ACC112 (cell line): Measurements from ENCODE around the gene PLEKHA7.
"Not testable (repeated sequence)": the region's sequence is repeated elsewhere in the genome, so short reads cannot be mapped to it uniquely, and the experiment has no call there.

Experiments
- H2AFZ ChIP-seq: fragments of 200-600 bp; sonication (generic); one replicate; pipeline ENCODE4 v1.6.0; 2017; ENCODE audit warnings: antibody characterized with exemption, low read length; ENCODE audit not compliant: unreplicated experiment
- H3K27ac ChIP-seq: fragments of 200-600 bp; sonication (generic); 2 replicates; pipeline ENCODE4 v1.5.1; 2014; ENCODE audit warnings: low read depth, mild to moderate bottlenecking, antibody characterized with exemption, low read length, moderate library complexity
- H3K27me3 ChIP-seq: fragments of 200-600 bp; sonication (generic); 2 replicates; pipeline ENCODE4 v1.6.1; 2014; ENCODE audit warnings: mild to moderate bottlenecking, antibody characterized with exemption, low read length, moderate library complexity, mixed read lengths; ENCODE audit not compliant: insufficient read depth
- H3K36me3 ChIP-seq: fragments of 200-600 bp; sonication (generic); 2 replicates; pipeline ENCODE4 v1.6.1; 2016; ENCODE audit warnings: mild to moderate bottlenecking, antibody characterized with exemption, low read length, moderate library complexity, mixed read lengths; ENCODE audit not compliant: insufficient read depth
- H3K4me1 ChIP-seq: fragments of 200-600 bp; sonication (generic); one replicate; pipeline ENCODE4 v1.6.1; 2016; ENCODE audit warnings: low read length, mixed read lengths; ENCODE audit not compliant: insufficient read depth, unreplicated experiment, control insufficient read depth
- H3K4me3 ChIP-seq: fragments of 200-600 bp; sonication (generic); 2 replicates; pipeline ENCODE4 v1.5.1; 2014; ENCODE audit warnings: mild to moderate bottlenecking, low read depth, low read length
- H3K79me2 ChIP-seq: fragments of 200-600 bp; sonication (generic); one replicate; pipeline ENCODE4 v1.6.0; 2016; ENCODE audit warnings: low read length; ENCODE audit not compliant: control insufficient read depth, unreplicated experiment, insufficient read depth

The PLEKHA7 gene, protein sequence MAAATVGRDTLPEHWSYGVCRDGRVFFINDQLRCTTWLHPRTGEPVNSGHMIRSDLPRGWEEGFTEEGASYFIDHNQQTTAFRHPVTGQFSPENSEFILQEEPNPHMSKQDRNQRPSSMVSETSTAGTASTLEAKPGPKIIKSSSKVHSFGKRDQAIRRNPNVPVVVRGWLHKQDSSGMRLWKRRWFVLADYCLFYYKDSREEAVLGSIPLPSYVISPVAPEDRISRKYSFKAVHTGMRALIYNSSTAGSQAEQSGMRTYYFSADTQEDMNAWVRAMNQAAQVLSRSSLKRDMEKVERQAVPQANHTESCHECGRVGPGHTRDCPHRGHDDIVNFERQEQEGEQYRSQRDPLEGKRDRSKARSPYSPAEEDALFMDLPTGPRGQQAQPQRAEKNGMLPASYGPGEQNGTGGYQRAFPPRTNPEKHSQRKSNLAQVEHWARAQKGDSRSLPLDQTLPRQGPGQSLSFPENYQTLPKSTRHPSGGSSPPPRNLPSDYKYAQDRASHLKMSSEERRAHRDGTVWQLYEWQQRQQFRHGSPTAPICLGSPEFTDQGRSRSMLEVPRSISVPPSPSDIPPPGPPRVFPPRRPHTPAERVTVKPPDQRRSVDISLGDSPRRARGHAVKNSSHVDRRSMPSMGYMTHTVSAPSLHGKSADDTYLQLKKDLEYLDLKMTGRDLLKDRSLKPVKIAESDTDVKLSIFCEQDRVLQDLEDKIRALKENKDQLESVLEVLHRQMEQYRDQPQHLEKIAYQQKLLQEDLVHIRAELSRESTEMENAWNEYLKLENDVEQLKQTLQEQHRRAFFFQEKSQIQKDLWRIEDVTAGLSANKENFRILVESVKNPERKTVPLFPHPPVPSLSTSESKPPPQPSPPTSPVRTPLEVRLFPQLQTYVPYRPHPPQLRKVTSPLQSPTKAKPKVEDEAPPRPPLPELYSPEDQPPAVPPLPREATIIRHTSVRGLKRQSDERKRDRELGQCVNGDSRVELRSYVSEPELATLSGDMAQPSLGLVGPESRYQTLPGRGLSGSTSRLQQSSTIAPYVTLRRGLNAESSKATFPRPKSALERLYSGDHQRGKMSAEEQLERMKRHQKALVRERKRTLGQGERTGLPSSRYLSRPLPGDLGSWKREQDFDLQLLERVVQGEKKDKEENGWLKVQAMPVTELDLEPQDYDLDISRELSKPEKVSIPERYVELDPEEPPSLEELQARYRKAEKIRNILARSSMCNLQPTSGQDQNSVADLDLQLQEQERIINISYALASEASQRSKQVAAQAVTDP

DNA sequence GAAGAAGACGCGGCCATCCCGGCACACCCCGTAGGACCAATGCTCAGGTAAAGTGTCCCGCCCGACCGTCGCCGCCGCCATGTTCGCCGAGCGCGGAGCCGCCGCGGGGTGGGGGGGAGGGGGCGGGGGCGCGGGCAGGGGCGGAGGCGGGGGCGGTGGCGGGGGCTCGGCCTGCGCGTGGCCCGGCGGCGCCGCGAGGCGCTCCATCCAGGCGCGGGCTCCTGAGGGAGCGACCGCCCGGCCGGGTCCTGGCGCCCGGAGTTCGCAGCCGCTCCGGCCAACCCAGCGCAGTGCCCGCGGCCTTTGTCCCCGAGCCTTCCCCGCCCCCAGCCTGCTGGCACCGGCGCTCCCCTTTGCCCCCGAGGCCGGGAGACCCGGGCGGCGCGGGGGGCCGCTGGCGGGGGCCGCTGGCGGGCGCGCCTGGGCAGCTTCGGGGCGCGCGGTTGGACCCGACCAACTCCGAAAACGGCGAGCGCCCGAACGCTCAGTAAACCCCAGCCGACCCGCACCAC is at the start of gene PLEKHA7:
Gene PLEKHA7 (minus strand): TSS at position 94 of the 512 bp plus-strand sequence. CDS start 13 bp downstream, at position 81.
- H3K27me3 ChIP-seq, result peaks cover 25% of the 10 kb centered on the region
- H3K4me3 ChIP-seq, result peak within 1 kb of the TSS; percentile 73
- H3K27ac ChIP-seq, result no peak within 1 kb of the TSS
- H3K4me1 ChIP-seq, result peaks cover 17% of the 10 kb centered on the region
- H2AFZ ChIP-seq, result peak within 1 kb of the TSS; percentile 62
- H3K79me2 ChIP-seq, result no peaks in the 10 kb centered on the region
- H3K36me3 ChIP-seq, result no peaks in the 10 kb centered on the region

DNA sequence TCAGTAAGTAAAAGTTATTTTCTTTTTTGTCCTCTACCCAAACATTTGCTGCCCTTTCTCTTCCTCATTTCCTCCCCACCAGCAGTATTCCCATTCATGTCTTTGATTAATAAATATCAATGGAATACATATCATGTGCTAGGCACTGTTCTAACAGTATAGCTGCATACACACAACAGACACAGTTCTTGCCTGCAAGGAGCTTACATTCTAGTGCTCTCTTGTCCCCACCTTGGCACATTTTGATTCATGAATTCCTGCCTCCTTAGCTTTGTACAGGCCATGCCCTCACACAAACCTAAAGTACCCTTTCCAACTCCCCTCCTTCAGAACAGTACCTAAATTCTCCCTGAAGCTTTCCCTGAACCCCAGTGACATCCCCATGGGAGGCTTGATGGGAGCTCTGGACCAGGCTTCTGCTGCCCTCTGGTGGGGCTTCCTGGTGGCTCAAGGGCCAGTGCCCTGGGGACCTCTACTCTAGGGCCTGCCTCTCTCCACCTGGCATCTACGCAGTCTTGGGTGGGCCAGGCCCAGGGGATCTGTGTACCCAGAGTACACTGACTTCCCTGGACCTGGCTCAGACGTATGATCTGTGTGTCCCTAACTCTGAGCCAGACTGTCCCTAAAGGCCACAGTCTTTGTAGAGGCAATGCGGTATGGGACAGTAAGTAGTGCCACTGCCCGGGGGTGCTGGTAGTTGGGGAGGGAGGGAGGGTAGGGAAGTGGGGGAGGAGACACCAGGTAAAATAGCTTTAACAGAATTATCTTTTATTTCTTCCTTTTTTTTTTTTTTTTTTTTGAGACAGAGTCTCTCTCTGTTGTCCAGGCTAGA is 49.2 kb upstream of the PLEKHA7 start:
- Histone ChIP-seq H3K79me2 (no peaks in the 10 kb centered on the region), H3K4me1 (no peaks in the 10 kb centered on the region), H3K36me3 (no peaks in the 10 kb centered on the region), H3K27ac (no peak overlapping the region), H3K27me3 (no peaks in the 10 kb centered on the region), H2AFZ (no peak overlapping the region), H3K4me3 (no peak overlapping the region)

DNA sequence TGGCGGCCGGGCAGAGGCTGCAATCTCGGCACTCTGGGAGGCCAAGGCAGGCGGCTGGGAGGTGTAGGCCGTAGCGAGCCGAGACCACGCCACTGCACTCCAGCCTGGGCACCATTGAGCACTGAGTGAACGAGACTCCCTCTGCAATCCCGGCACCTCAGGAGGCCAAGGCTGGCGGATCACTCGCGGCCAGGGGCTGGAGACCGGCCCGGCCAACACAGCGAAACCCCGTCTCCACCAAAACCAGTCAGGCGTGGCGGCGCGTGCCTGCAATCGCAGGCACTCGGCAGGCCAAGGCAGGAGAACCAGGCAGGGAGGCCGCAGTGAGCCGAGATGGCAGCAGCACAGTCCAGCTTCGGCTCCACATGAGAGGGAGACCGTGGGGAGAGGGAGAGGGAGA is 36.9 kb upstream of the PLEKHA7 start:
- not testable (repeated sequence) for H3K36me3 ChIP-seq, H3K4me3 ChIP-seq, H3K27ac ChIP-seq, H3K4me1 ChIP-seq, H3K27me3 ChIP-seq, H3K79me2 ChIP-seq, H2AFZ ChIP-seq

DNA sequence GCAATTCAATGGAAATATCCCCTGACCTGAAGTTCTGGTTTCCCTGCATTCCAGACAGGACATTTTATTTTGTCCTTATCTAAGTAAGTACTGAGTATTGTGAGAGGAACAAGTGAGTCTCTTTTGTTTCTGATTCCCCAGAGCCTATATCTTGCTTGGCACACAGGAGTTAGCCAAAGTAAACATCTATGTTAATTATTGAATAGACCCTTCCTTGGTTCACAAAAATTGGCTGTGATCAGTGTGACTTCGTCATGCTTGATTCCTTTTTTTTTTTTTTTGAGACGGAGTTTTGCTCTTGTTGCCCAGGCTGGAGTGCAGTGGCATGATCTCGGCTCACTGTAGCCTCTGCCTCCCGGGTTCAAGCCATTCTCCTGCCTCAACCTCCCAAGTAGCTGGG is 34.3 kb upstream of the PLEKHA7 start:
- not testable (repeated sequence) for H3K4me3 ChIP-seq, H3K36me3 ChIP-seq, H3K79me2 ChIP-seq, H3K4me1 ChIP-seq, H3K27ac ChIP-seq, H2AFZ ChIP-seq
- peaks cover 10% of the 10 kb centered on the region; the same call in 1 of the 2 replicates for H3K27me3 ChIP-seq

DNA sequence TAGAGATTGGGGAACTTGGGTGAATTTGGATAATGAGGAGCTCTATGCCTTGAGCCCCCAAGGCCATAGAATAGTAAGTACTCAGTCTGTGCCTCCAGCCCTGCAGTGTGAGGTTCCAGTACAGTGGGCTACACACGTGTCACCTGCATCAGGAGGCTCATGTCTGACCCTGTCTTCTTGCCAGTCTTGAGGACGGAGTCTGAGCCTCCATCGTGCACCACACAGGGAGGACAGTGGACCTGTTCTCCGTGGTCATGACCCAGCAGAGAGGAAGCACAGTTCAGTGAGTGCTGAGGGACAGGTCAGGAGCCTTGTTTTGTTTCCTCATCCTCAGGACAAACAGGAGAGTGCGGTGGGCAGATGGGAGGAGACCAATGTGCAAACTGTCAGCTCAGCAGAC is 32.5 kb upstream of the PLEKHA7 start:
- Histone ChIP-seq H3K79me2 (no peaks in the 10 kb centered on the region), H3K4me3 (no peak overlapping the region), H3K4me1 (no peaks in the 10 kb centered on the region), H2AFZ (no peak overlapping the region), H3K27me3 (peaks cover 10% of the 10 kb centered on the region; the same call in 1 of the 2 replicates), H3K36me3 (no peaks in the 10 kb centered on the region), H3K27ac (no peak overlapping the region)

DNA sequence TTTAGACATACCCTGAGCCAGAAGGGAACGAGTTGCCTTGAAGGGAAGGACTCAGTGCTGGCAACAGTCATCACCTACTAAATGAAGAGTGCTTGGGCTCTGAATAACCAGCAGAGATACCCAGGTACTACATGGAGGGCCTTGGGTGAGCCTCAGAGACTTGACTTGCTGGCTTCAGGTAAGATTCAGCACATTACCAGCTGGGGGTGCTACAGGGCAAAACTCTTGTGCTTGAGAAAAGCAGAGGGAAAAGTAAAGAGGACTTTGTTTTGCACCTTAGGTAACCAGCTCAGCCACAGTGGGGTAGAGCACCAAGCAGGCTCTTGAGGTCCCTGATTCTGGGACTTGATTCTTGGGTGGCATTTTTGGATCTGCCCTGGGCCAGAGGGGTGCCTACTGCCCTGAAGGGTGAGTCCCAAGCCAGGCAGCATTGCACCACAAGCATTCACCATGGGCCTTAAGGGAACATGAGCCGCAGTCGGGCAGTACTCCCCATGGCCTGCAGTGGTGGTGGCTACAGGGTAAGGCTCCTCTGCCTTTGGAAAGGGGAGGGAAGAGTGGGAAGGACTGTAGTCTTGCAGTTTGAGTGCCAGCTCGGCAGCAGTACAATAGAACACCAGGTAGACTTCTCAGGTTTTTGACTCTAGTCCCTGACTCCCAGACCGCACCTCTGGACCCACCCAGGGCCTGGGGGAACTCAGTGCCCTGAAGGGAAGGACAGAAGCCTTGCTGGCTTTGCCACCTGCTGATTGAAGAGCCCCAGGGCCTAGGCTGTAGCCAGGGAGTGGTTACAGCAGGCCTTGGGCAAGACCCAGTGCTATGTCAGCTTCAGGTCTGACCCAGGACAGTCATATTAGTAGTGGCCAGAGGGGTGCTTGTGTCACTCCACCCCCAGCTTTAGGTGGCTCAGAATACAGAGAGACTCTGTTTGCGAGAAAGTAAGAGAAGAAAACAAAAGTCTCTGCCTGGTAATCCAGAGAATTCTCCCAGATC is 22.7 kb upstream of the PLEKHA7 start:
- Histone ChIP-seq H3K27ac (no peak overlapping the region), H2AFZ (no peak overlapping the region), H3K27me3 (peaks cover 13% of the 10 kb centered on the region), H3K4me1 (no peaks in the 10 kb centered on the region), H3K79me2 (no peaks in the 10 kb centered on the region), H3K36me3 (no peaks in the 10 kb centered on the region), H3K4me3 (no peak overlapping the region)

DNA sequence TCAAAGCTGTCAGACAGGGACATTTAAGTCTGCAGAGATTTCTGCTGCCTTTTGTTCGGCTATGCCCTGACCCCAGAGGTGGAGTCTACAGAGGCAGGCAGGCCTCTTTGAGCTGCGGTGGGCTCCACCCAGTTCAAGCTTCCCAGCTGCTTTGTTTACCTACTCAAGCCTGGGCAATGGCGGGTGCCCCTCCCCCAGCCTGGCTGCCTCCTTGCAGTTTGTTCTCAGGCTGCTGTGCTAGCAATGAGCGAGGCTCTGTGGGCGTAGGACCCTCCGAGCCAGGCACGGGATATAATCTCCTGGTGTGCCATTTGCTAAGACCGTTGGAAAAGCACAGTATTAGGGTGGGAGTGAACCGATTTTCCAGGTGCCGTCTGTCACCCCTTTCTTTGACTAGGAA is 19.8 kb upstream of the PLEKHA7 start:
- not testable (repeated sequence) for H3K4me1 ChIP-seq, H3K79me2 ChIP-seq, H3K27ac ChIP-seq, H3K27me3 ChIP-seq, H2AFZ ChIP-seq, H3K36me3 ChIP-seq, H3K4me3 ChIP-seq

DNA sequence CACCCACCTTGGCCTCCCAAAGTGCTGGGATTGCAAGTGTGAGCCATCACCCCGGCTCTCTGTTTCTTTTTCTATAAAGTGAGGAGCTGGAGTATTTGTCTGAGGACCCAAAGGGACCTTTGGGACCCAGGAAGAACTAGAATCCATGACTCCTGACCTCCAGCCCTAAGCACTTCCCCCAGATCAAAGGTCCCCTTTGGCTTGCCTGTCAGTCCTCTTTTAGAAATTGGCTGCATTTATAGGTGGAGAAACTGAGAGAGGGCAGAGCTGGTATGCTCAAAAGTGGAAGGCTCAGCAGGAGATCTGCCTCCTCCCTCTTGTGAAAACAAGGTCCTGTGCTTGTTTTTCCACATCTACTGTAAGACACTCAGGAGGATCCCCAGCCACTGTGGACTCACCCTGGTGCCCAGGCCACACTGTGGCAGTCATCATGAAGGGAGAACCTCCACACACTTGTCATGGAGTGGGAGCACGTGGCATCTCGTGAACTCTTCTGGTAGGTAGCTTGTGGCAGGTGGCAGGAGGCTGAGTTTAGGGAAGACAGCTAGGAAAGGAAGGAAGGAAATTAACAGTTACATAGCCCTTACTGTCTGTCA is 12.4 kb upstream of the PLEKHA7 start:
- Histone ChIP-seq H3K79me2 (no peaks in the 10 kb centered on the region), H2AFZ (no peak overlapping the region), H3K27ac (no peak overlapping the region), H3K27me3 (no peaks in the 10 kb centered on the region), H3K36me3 (no peaks in the 10 kb centered on the region), H3K4me1 (no peaks in the 10 kb centered on the region), H3K4me3 (no peak overlapping the region)

DNA sequence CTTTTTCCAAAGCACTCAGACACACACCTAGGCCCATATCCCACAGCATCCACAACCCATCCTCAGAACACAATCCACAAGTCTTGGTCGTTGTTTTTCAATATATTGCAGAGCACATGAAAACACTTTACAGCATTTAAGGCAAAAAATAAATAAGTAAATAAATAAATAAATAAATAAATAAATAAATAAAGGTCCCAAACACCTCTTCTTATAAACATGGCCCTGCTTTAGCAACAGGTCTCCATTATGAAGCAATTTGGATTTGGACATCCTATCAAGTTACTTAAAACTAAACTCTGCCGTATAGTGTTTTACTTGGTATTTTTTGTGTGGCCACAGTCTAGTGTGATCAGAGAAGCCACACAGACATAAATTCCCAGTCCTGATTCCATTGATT is 10.7 kb upstream of the PLEKHA7 start:
- no peaks in the 10 kb centered on the region for H3K79me2 ChIP-seq
- no peak overlapping the region for H3K4me3 ChIP-seq

More for the DNA sequence above, 10.7 kb upstream of the PLEKHA7 start:
- Histone ChIP-seq H3K36me3 (no peaks in the 10 kb centered on the region), H3K27me3 (no peaks in the 10 kb centered on the region), H3K27ac (no peak overlapping the region), H3K4me1 (peaks cover 8% of the 10 kb centered on the region), H2AFZ (no peak overlapping the region)
